HG02759 (cell line): ENCODE measurements around the gene PTCRA.
"Not testable (repeated sequence)": the region's sequence is repeated elsewhere in the genome, so short reads cannot be mapped to it uniquely, and the experiment has no call there.

Experiments used
- ATAC-seq: cut with Tn5 transposase; IDR thresholded peaks from one replicate; pipeline ENCODE4 v1.9.1; 2021; ENCODE audit warnings: mild to moderate bottlenecking, moderate library complexity; ENCODE audit not compliant: unreplicated experiment

PTCRA gene

GRCh38 chr6:42939810-42940167 lies 23.9 kb downstream of the PTCRA start:
- no peak for ATAC-seq

GRCh38 chr6:42940493-42941045 lies 24.7 kb downstream of the PTCRA start:
- ATAC-seq = no peak

DNA sequence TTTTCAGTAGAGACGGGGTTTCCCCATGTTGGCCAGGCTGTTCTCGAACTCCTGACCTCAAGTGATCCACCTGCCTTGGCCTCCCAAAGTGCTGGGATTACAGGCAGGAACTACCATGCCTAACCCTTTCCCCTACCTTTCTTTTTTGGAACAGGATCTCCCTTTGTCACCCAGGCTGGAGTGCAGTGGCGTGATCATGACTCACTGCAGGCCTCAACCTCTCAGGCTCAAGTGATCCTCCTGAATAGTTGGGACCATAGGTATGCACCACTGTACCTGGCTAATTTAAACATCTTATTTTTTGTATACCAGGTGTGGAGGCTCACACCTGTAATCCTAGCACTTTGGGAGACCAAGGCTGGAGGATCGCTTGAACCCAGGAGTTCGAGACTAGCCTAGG lies 25.5 kb downstream of the PTCRA start:
- not testable (repeated sequence) for ATAC-seq

GRCh38 chr6:42942444-42942843 lies 26.6 kb downstream of the PTCRA start:
- no peak for ATAC-seq

- ATAC-seq = no peak
Observed at GRCh38 chr6:42947950-42948349, 32.1 kb downstream of the PTCRA start.

DNA sequence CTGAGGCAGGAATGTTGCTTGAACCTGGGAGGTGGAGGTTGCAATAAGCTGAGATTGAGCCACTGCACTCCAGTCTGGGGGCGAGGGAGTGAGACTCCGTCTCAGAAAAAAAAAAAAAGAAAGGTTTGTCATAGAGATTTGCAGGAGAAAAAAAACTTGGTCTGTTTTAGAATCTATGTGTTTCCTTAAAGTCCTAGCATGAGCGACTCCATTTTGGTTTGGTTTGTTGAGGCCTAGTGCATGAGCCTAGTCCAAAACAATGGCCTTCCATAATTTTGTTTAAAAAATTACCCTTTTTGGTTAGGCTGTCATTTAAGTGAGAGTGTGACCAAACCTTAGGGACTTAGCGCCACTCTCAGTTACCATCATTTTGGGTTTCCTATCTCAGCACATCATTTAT lies 36.5 kb downstream of the PTCRA start:
- ATAC-seq = no peak

- not testable (repeated sequence) for ATAC-seq
Observed at GRCh38 chr6:42954405-42954804, 38.6 kb downstream of the PTCRA start.

DNA sequence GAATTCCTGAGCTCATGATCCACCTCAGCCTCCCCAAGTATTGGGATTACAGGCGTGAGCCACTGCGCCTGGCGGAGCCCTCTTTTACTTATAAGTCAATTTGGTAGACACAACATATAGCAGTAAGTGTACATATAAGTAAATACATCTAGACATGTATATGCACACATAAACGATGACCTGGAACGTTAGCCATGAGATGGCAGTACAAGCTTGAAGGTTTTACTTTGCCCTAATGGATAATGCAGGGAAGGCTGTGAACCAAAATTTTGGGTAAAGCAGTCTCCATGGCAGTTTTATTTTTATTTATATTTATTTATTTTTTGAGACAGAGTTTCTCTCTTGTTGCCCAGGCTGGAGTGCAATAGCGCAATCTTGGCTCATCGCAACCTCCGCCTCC lies 42.3 kb downstream of the PTCRA start:
- ATAC-seq = no peak

DNA sequence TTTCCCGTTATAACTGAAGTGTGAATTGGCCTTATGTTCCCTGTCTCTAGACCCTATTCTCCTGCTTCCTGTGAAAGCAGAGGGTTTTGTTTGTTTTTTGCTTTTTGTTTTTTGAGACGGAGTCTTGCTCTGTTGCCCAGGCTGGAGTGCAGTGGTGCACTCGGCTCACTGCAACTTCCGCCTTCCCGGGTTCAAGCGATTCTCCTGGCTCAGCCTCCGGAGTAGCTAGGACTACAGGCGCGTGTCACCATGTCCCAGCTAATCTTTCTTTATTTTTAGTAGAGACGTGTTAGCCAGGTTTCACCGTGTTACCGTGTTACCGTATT lies 44.0 kb downstream of the PTCRA start:
- ATAC-seq = no peak

- ATAC-seq = no peak
Observed at GRCh38 chr6:42960243-42961019, 44.6 kb downstream of the PTCRA start, which contains the start of gene GNMT. TSS of gene GNMT (plus strand) at chr6:42960754. CDS start at chr6:42960768, 14 bp downstream.

- no peak for ATAC-seq
Observed at GRCh38 chr6:42961020-42961470, 45.2 kb downstream of the PTCRA start.

- ATAC-seq = no peak
Observed at GRCh38 chr6:42962096-42962495, 46.2 kb downstream of the PTCRA start.

- ATAC-seq = no peak
Observed at GRCh38 chr6:42962502-42963178, 46.8 kb downstream of the PTCRA start.

DNA sequence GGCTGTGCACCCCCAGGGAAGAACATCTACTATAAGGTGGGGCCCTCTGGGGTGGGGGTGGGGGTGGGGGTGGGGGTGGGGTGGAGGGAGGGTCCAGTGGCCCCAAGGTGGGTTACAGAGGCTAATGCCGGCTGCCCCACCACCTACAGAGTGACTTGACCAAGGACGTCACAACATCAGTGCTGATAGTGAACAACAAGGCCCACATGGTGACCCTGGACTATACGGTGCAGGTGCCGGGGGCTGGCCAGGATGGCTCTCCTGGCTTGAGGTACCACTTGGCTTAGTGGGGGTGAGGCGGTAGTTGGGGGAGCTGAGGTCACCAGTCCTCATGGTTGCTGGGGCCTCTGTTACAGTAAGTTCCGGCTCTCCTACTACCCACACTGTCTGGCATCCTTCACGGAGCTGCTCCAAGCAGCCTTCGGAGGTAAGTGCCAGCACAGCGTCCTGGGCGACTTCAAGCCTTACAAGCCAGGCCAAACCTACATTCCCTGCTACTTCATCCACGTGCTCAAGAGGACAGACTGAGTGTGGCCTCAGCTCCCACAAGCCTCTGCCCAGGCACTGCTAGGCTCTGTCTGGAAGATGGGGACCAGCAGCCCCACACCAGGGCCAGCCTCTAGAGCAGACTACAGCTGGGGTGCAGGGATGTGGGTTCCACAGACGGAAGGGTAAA lies 47.5 kb downstream of the PTCRA start:
- no peak for ATAC-seq

DNA sequence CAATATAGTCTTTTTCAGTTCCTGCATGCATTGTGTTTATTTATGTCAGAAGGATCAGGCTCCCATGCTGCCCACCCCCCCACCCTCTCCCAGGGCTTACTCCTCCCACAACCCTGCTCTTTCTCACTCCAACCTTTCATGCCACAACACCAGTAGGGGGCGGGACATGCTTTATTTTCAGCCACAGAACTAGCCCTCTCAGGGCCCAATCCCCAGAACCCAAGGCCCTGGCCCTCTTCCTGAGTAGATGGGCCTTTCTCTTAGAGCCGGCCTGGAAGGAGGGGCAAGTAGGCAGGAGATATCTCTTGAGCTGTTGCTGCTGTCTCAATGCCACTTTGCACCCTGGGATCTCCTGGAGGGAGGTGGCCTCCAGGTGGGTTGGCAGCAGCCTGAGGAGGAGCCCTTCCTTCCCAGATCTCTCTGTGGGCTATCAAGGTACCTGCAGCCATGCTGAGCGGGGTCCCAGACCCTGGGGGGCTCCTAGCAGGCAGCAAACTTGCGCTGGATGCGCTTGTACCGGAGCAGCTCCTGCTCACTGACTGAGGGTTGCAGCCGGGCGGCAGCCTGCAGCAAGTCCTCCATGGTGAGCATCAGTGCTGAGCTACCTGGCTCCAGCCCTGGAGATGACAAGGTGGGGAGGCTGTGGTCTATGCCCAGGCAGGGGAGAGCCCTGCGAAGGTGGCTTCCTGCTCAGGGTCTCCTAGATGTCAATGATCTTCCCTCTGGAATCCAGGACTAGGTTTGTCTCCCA lies 48.2 kb downstream of the PTCRA start:
- no peak for ATAC-seq

GRCh38 chr6:42966571-42966970 lies 50.7 kb downstream of the PTCRA start:
- ATAC-seq = no peak

DNA sequence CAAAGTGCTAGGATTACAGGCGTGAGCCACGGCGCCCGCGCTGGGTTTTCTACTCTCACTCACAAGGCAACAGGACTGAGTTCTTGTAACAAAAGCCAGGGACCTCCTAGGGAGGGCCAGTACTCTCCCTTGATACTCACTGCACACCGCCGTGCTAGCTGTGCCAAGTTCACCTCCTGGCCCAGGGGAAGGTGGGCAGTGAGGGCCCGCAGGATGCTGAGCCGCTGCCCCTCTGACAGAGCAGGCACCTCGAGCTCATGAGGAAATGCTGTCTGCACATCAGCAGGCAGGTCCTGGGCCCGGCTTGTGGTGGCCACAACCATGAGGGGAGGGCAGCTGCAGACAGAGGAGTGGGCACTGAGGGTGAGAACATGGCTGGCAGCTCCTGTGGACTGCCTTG lies 51.4 kb downstream of the PTCRA start:
- no peak for ATAC-seq

- ATAC-seq = no peak
Observed at GRCh38 chr6:42968126-42968701, 52.4 kb downstream of the PTCRA start.

GRCh38 chr6:42968783-42969182 lies 52.9 kb downstream of the PTCRA start:
- no peak for ATAC-seq

GRCh38 chr6:42969431-42969830 lies 53.6 kb downstream of the PTCRA start:
- ATAC-seq = no peak

DNA sequence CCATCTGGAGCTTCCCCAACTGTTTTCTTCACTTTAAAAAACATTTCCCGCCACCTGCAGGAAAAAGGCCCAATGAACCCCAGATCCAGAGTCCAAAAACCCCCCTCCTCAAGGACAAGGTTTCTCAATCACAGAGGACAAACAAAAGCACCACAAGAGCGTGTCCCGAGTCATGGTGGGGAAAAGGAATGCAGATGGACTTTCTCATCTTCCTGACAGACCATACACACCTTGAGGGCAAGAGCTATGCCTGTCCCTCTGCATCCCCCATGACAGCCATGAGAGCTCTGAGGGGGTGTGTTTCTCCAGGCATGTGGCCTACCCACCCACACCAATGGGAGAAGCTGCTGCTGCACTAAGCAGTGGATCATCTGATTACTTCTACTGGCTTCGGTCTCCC lies 54.1 kb downstream of the PTCRA start:
- no peak for ATAC-seq
